ENCODE data around the gene SORL1. TPM values are rescaled to one million over a fixed set of nuclear protein-coding genes. Genes with fewer than 3 reads are reported as not detected.

SORL1 gene
- total RNA-seq, 4 donors from 2014 or later = 12.1 to 42.8 (median 21.0) TPM

GRCh38 chr11:121524233-121524631 is 72.1 kb downstream of the SORL1 start:
- WGBS = 66% methylated on average over 4 of the region's 4 CpGs
- peaks cover 15% of the 10 kb centered on the region for H3K9me3 ChIP-seq
- no peaks in the 10 kb centered on the region for H3K36me3 ChIP-seq
- no peak for TF ChIP-seq CTCF (IDR thresholded peaks at IDR 0.05)
- no peak for TF ChIP-seq POLR2A (IDR thresholded peaks at IDR 0.05)
- TF ChIP-seq EP300 (IDR thresholded peaks at IDR 0.05) = no peak
- no peak for TF ChIP-seq POLR2AphosphoS5 (IDR thresholded peaks at IDR 0.05)
- peaks cover 7% of the 10 kb centered on the region for H3K4me1 ChIP-seq
- DNase-seq (ENCODE audit: low spot score in 2 of 2) = no peak
- H3K4me3 ChIP-seq = no peak overlapping the region
- H3K27me3 ChIP-seq = no peaks in the 10 kb centered on the region
- H3K27ac ChIP-seq = no peak overlapping the region

- TF ChIP-seq POLR2A (IDR thresholded peaks at IDR 0.05) (no peak), EP300 (IDR thresholded peaks at IDR 0.05) (no peak)
- H3K36me3 ChIP-seq = no peaks in the 10 kb centered on the region
- no peak for DNase-seq (ENCODE audit: low spot score in 2 of 2)
- H3K27me3 ChIP-seq = no peaks in the 10 kb centered on the region
- no peak overlapping the region for H3K27ac ChIP-seq
- peaks cover 7% of the 10 kb centered on the region for H3K4me1 ChIP-seq
- H3K4me3 ChIP-seq = no peak overlapping the region
- H3K9me3 ChIP-seq = peaks cover 15% of the 10 kb centered on the region
Observed at GRCh38 chr11:121525376-121525775, 73.3 kb downstream of the SORL1 start.

- H3K4me3 ChIP-seq = no peak overlapping the region
- no peak for TF ChIP-seq CTCF (IDR thresholded peaks at IDR 0.05)
- TF ChIP-seq POLR2AphosphoS5 (IDR thresholded peaks at IDR 0.05) = no peak
- TF ChIP-seq EP300 (IDR thresholded peaks at IDR 0.05) = no peak
- no peak for TF ChIP-seq POLR2A (IDR thresholded peaks at IDR 0.05)
- no peaks in the 10 kb centered on the region for H3K27me3 ChIP-seq
- WGBS = 95% methylated on average over 2 of the region's 2 CpGs
- peaks cover 8% of the 10 kb centered on the region for H3K9me3 ChIP-seq
- no peaks in the 10 kb centered on the region for H3K4me1 ChIP-seq
- no peak for DNase-seq (ENCODE audit: low spot score in 2 of 2)
- no peak overlapping the region for H3K27ac ChIP-seq
- H3K36me3 ChIP-seq = no peaks in the 10 kb centered on the region
Observed at GRCh38 chr11:121530257-121530656, 78.1 kb downstream of the SORL1 start.

GRCh38 chr11:121533601-121534000 is 81.5 kb downstream of the SORL1 start:
- Histone ChIP-seq H3K36me3 (no peaks in the 10 kb centered on the region), H3K9me3 (no peaks in the 10 kb centered on the region), H3K27me3 (no peaks in the 10 kb centered on the region), H3K4me1 (no peaks in the 10 kb centered on the region), H3K4me3 (no peak overlapping the region), H3K27ac (no peak overlapping the region)
- TF ChIP-seq EP300 (IDR thresholded peaks at IDR 0.05) = no peak
- TF ChIP-seq POLR2AphosphoS5 (IDR thresholded peaks at IDR 0.05) = no peak
- no peak for TF ChIP-seq CTCF (IDR thresholded peaks at IDR 0.05)
- no peak for TF ChIP-seq POLR2A (IDR thresholded peaks at IDR 0.05)
- DNase-seq (ENCODE audit: low spot score in 2 of 2) = no peak
- whole genome bisulfite sequencing = 43% methylated on average over 3 of the region's 3 CpGs

DNA sequence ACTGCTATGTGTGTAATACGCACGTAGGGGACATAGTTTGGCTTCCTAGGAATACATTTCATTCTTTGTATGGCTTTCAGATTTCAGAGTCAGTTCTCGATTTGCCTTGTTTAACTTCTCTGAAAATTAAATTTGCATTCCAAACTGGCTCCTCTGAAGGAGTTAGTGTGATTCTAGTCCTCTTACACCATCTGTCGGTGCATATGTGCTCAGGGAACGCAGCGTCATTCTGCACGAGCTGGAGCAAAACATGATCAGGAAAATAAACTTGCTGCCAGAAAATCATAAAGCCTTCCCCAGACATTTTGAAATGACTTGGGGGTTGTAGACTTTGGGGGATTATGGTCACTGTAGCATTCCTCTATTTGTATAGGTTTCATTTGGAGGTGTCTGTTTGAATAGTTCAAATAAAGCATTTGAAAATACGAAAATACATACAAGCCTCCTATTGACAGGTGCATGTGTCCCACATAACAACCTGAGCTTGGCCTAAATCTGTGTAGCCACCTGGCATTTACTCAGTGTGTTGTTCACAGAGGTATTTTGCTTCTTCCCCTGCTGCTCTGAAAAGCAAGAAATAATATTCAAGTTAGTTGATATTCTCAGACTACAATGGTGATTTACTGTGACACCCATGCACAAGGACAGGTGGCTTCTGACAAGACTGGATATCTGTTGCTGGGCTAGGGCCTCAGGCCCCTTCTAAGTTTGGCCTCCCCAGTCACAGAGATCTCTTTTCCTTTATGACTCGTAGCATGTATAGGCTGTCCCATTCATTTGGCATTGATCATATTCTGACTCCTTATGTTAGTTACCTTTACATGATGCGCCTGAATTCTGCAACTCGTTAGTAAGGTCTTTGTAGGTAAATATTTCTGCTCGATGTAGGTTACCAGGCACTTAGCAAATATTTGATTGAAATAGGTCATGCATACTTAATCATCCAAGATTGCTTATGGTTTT is 82.3 kb downstream of the SORL1 start:
- TF ChIP-seq CTCF (IDR thresholded peaks at IDR 0.05) (peak in 1 of 2 donors; percentile 25), POLR2A (IDR thresholded peaks at IDR 0.05) (no peak)
- H3K9me3 ChIP-seq = no peaks in the 10 kb centered on the region
- H3K4me3 ChIP-seq = no peak overlapping the region
- H3K27me3 ChIP-seq = no peaks in the 10 kb centered on the region
- H3K27ac ChIP-seq = no peak overlapping the region
- 63% methylated on average over 12 of the region's 12 CpGs for WGBS
- H3K4me1 ChIP-seq = no peaks in the 10 kb centered on the region
- H3K36me3 ChIP-seq = no peaks in the 10 kb centered on the region
- DNase-seq (ENCODE audit: low spot score in 2 of 2) = no peak

Data from suprapubic skin (tissue), 4 donors.